ENCODE measurements around the gene PEPD. TPM values are rescaled to one million over a fixed set of nuclear protein-coding genes. Genes with fewer than 3 reads are reported as not detected.

The PEPD gene
- total RNA-seq, 1 experiment from 2014 or later, result 40.5 TPM

DNA sequence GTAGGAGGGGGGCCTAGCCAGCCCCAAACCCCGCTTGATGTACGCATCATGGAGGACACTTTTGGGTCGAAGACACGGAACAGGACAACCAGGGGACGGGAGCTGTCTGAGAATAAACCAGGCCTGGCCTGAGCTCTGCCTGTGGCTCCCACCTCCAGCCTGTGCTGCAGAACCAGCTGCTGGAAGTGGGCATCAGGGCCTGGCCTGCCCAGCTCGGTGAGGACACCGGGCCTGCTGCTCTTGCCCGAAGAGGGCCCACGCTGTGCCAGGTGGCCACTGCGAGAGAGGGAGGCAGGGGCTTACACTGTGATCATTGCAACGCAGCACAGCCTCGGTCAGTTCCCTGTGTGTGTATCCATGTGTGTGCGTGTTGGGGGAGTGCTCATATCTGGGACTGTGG lies 113.5 kb downstream of the PEPD start (continued):
- TF ChIP-seq REST (IDR thresholded peaks at IDR 0.05; ENCODE audit: low read depth) (no peak), EGR1 (IDR thresholded peaks at IDR 0.05; ENCODE audit: low read depth) (no peak), MAX (IDR thresholded peaks at IDR 0.05) (no peak), SRF (IDR thresholded peaks at IDR 0.05; ENCODE audit: low read depth) (no peak), FOSL1 (IDR thresholded peaks at IDR 0.05; ENCODE audit: low read depth) (no peak), POLR2AphosphoS5 (IDR thresholded peaks at IDR 0.05; ENCODE audit: low read depth, low read length) (no peak), ATF3 (IDR thresholded peaks at IDR 0.05) (no peak)

GRCh38 chr19:33407716-33408115 lies 113.9 kb downstream of the PEPD start:
- Histone ChIP-seq H2AFZ (ENCODE audit: low read depth, low read length, poor library complexity, severe bottlenecking) (no peak overlapping the region), H3K36me3 (ENCODE audit: control insufficient read depth in 1 of 2, insufficient read depth in 2 of 2, low read length in 2 of 2) (no peaks in the 10 kb centered on the region), H3K4me2 (ENCODE audit: low read length) (no peak overlapping the region), H3K9me2 (ENCODE audit: insufficient read depth) (no peaks in the 10 kb centered on the region), H3K9ac (ENCODE audit: low read length) (no peak overlapping the region), H3K4me1 (ENCODE audit: control insufficient read depth in 1 of 2, insufficient read depth in 2 of 2, low read length in 2 of 2) (no peaks in the 10 kb centered on the region), H3K4me3 (replicated peaks in 1 of 2; ENCODE audit: low read depth in 1 of 2, low read length in 2 of 2) (no peak overlapping the region), H3K79me2 (ENCODE audit: insufficient read depth, low read length) (no peaks in the 10 kb centered on the region), H4K20me1 (ENCODE audit: insufficient read depth) (no peaks in the 10 kb centered on the region), H3K9me3 (ENCODE audit: control insufficient read depth in 1 of 2, insufficient read depth in 1 of 2, low read depth in 1 of 2, low read length in 2 of 2) (no peaks in the 10 kb centered on the region), H3K27me3 (ENCODE audit: insufficient read depth, low read length) (no peaks in the 10 kb centered on the region), H3K27ac (ENCODE audit: low read depth, low read length) (no peak overlapping the region)
- intact Hi-C loops (cut with micrococcal nuclease), result loop anchor here (1.0 to 10.0 kb wide), 2 partner anchors 172 to 263 kb away; no protein-coding TSS in a partner anchor
- BruUV-seq (replicated peaks), result no TSS peak
- POLR2A ChIA-PET, result no interaction called here
- RAD21 ChIA-PET (ENCODE audit: low non-redundant PET in 1 of 2, low total read pairs in 2 of 2, uncharacterized antibody in 2 of 2, unreplicated experiment in 2 of 2), result no interaction called here
- TF ChIP-seq SP1 (IDR thresholded peaks at IDR 0.05; ENCODE audit: low read depth), result no peak
- DNase-seq (ENCODE audit: low read depth, low spot score) (no peak), ATAC-seq (no peak)
- CTCF ChIA-PET, result interaction anchor here (0.9 to 1.2 kb wide), 3 partner anchors 8 to 172 kb away, joined by 3 to 5 read pairs (median 4); no protein-coding TSS in a partner anchor

Data from HCT116 (cell line).